ENCODE data around the gene PGPEP1.

GRCh38 chr19:18392926-18393325 lies 52.5 kb downstream of the PGPEP1 start:
- TF ChIP-seq, protein P1, sequence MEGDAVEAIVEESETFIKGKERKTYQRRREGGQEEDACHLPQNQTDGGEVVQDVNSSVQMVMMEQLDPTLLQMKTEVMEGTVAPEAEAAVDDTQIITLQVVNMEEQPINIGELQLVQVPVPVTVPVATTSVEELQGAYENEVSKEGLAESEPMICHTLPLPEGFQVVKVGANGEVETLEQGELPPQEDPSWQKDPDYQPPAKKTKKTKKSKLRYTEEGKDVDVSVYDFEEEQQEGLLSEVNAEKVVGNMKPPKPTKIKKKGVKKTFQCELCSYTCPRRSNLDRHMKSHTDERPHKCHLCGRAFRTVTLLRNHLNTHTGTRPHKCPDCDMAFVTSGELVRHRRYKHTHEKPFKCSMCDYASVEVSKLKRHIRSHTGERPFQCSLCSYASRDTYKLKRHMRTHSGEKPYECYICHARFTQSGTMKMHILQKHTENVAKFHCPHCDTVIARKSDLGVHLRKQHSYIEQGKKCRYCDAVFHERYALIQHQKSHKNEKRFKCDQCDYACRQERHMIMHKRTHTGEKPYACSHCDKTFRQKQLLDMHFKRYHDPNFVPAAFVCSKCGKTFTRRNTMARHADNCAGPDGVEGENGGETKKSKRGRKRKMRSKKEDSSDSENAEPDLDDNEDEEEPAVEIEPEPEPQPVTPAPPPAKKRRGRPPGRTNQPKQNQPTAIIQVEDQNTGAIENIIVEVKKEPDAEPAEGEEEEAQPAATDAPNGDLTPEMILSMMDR (IDR thresholded peaks at IDR 0.05) = no peak
- TF ChIP-seq POLR2A (IDR thresholded peaks at IDR 0.05) = no peak
